Measurements from ENCODE around the gene LMO4. TPM values are rescaled to one million over a fixed set of nuclear protein-coding genes. Genes with fewer than 3 reads are reported as not detected.
A peak's percentile ranks its signal among the peaks of the same experiment; 100 is the strongest.

LMO4 gene
- total RNA-seq, 2 experiments from 2014 or later: 35.1 to 36.8 TPM

DNA sequence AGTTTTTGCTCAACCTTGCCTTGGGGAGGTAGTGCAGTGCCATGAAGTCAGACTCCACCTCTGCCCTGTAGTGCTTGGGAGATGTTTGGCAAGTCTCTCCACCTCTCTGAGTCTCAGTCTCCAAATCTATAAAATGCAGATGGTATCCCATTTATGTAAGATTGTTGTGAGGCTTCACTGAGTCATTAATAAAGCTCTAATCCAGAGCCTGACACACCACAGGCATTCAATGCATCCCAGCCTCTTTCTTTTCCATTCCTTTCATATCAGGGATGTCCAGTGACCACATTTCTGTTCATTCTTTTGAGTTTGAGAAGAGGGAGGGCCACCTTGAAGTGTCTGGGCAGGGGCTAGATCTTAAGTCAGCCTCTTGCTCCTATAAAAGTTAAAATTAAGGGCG is 37.6 kb upstream of the LMO4 start:
- DNase-seq: no peak
- H3K27me3 Mint-ChIP-seq: peaks cover 3% of the 10 kb centered on the region
- no peak for ATAC-seq
- no peaks in the 10 kb centered on the region for H3K4me1 Mint-ChIP-seq (ENCODE audit: low read depth)
- H3K36me3 Mint-ChIP-seq (ENCODE audit: low read depth): no peaks in the 10 kb centered on the region
- intact Hi-C loops (cut with micrococcal nuclease): no loop called here
- TF ChIP-seq, protein P1, sequence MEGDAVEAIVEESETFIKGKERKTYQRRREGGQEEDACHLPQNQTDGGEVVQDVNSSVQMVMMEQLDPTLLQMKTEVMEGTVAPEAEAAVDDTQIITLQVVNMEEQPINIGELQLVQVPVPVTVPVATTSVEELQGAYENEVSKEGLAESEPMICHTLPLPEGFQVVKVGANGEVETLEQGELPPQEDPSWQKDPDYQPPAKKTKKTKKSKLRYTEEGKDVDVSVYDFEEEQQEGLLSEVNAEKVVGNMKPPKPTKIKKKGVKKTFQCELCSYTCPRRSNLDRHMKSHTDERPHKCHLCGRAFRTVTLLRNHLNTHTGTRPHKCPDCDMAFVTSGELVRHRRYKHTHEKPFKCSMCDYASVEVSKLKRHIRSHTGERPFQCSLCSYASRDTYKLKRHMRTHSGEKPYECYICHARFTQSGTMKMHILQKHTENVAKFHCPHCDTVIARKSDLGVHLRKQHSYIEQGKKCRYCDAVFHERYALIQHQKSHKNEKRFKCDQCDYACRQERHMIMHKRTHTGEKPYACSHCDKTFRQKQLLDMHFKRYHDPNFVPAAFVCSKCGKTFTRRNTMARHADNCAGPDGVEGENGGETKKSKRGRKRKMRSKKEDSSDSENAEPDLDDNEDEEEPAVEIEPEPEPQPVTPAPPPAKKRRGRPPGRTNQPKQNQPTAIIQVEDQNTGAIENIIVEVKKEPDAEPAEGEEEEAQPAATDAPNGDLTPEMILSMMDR (IDR thresholded peaks at IDR 0.05): no peak
- H3K9me3 Mint-ChIP-seq: no peaks in the 10 kb centered on the region
- ChIA-PET POLR2A (no interaction called here), CTCF (interaction anchor here (3.4 to 5.3 kb wide), 2 partner anchors 8 to 662 kb away, joined by 16 to 46 read pairs; no protein-coding TSS in a partner anchor)
- no peak overlapping the region for H3K27ac Mint-ChIP-seq
- no peak overlapping the region for H3K4me3 Mint-ChIP-seq

DNA sequence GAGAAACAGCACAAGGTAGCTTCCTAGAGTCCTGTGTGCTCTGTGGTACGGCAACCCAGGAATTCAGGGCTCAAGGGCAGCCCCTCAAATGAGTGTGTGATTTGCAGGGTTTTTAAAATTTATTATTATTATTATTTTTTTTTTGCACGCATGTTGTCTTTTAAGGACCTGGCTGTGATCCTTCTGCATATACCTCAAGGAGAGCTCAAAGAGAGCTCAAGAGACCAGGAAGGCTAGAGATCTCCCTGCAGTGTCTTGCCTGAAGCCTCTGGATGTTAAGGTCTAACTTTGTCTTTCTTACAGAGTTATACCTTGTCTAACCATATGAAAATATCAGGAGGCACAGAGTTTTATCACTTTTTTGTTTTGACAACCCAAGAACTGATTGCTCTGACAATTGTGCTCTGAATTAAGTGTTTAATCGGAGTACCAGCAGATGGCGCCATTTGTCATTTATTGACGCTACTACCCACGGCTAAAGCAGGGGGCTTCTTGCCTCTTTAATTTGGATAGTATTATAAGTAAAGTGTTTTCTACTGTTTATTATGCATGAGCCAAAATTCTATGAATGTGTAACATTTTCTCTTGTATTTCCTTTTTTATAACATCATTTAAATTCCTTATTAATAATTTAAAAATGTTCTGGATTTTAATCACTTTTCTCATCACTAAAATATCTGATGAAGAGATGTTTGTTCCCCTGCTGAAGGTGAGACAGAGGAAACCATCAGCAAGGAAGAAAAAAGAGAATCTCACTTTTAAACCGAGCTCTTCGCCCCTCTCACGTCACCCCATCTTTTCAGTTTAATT is 35.8 kb upstream of the LMO4 start:
- no peak overlapping the region for H3K27ac Mint-ChIP-seq
- DNase-seq (peak; percentile 81), ATAC-seq (peak; percentile 64)
- TF ChIP-seq, protein P1 (IDR thresholded peaks at IDR 0.05): peak; percentile 81
- no peak overlapping the region for H3K4me3 Mint-ChIP-seq
- H3K27me3 Mint-ChIP-seq: peaks cover 3% of the 10 kb centered on the region
- H3K36me3 Mint-ChIP-seq (ENCODE audit: low read depth): no peaks in the 10 kb centered on the region
- intact Hi-C loops (cut with micrococcal nuclease): loop anchor here (1.0 kb wide), 1 partner anchor 660 kb away; no protein-coding TSS in a partner anchor
- H3K9me3 Mint-ChIP-seq: no peaks in the 10 kb centered on the region
- CTCF ChIA-PET: interaction anchor here (0.6 to 5.3 kb wide), 23 partner anchors 9 to 660 kb away, joined by 3 to 46 read pairs (median 3); no protein-coding TSS in a partner anchor
- no peaks in the 10 kb centered on the region for H3K4me1 Mint-ChIP-seq (ENCODE audit: low read depth)
- POLR2A ChIA-PET: no interaction called here

DNA sequence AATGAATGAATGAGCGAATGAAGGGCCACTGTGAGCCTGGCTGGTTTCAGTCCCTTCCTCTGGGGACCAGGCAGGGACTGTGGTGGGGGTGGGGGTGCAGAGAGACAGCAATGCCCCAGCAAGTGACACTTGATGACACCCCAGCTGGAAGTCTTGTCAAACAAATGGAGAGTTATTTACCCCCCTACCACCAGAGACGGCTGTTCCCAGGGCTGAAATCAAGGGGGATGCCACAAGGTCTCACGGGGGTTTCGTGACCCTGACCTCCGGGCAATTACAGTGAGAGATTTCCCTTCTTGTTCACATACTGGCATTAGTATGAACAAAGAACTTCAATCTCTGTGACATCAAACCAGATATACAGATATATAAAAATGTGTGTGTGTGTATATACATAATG is 34.0 kb upstream of the LMO4 start:
- no peaks in the 10 kb centered on the region for H3K36me3 Mint-ChIP-seq (ENCODE audit: low read depth)
- no peaks in the 10 kb centered on the region for H3K9me3 Mint-ChIP-seq
- TF ChIP-seq, protein P1 (IDR thresholded peaks at IDR 0.05): no peak
- DNase-seq (no peak), ATAC-seq (no peak)
- CTCF ChIA-PET: interaction anchor here (1.0 to 5.3 kb wide), 4 partner anchors 10 to 658 kb away, joined by 3 to 46 read pairs (median 10); no protein-coding TSS in a partner anchor
- H3K4me1 Mint-ChIP-seq (ENCODE audit: low read depth): no peaks in the 10 kb centered on the region
- intact Hi-C loops (cut with micrococcal nuclease): no loop called here
- H3K27ac Mint-ChIP-seq: no peak overlapping the region
- H3K27me3 Mint-ChIP-seq: peaks cover 3% of the 10 kb centered on the region
- no peak overlapping the region for H3K4me3 Mint-ChIP-seq
- POLR2A ChIA-PET: no interaction called here

DNA sequence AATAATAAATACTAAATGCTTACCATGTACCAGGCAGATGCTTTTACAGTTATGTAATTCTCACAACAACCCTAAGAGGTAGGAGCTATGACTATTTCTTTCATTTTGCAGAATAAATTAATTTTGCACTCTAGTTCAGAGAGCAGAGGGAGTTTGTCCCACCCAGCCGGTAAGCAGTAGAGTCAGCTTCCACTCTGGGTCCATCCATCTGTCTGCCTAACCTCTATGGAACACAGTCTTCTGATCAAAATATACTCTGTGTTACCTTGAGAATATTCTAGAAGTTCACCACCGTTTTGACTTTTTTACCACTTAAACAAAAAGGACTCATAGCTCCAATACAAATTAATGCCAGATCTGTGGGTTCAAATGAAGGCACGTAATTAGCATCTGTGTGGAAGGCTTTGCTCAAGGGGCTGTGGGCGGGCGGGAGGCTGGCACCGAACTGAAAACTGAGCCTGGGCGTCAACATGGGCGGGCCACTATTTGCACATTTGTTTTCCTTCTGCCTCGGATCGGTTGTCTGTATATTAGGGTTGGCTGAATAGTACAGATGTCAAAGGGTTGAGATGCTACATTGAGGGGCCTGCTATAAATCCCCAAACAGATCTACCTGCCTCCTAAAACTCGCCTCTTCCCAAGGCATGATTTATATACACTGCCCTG is 33.1 kb upstream of the LMO4 start:
- TF ChIP-seq, protein P1 (IDR thresholded peaks at IDR 0.05): no peak
- POLR2A ChIA-PET: no interaction called here
- CTCF ChIA-PET: interaction anchor here (1.0 to 5.3 kb wide), 3 partner anchors 11 to 657 kb away, joined by 3 to 46 read pairs (median 4); no protein-coding TSS in a partner anchor
- ATAC-seq (no peak), DNase-seq (no peak)
- no peaks in the 10 kb centered on the region for H3K36me3 Mint-ChIP-seq (ENCODE audit: low read depth)
- H3K4me1 Mint-ChIP-seq (ENCODE audit: low read depth): no peaks in the 10 kb centered on the region
- intact Hi-C loops (cut with micrococcal nuclease): no loop called here
- H3K27ac Mint-ChIP-seq: no peak overlapping the region
- no peaks in the 10 kb centered on the region for H3K9me3 Mint-ChIP-seq
- no peak overlapping the region for H3K4me3 Mint-ChIP-seq
- H3K27me3 Mint-ChIP-seq: peaks cover 2% of the 10 kb centered on the region

DNA sequence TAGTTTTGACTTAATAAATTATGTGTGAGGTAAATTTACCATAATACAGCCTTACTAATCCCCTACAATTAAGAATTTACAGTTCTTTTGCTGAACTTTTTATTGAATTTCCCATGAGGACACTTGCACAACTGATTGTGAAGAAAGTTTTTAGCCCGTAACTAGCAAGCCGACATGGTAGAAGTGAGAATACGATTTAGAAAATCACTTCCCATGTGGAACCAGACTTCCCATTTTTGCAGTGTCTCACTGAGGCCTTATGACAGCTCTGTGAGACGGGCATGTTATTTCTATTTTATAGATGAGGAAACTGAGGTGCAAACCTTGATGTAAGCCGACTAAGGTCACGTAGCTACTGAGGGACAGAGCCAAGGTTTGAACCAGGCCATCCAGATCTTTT is 32.5 kb upstream of the LMO4 start:
- Mint-ChIP-seq H3K4me3 (no peak overlapping the region), H3K9me3 (no peaks in the 10 kb centered on the region), H3K36me3 (ENCODE audit: low read depth) (no peaks in the 10 kb centered on the region), H3K4me1 (ENCODE audit: low read depth) (no peaks in the 10 kb centered on the region), H3K27ac (no peak overlapping the region), H3K27me3 (no peaks in the 10 kb centered on the region)
- no peak for DNase-seq
- TF ChIP-seq, protein P1 (IDR thresholded peaks at IDR 0.05): no peak
- CTCF ChIA-PET: no interaction called here
- ATAC-seq: no peak
- intact Hi-C loops (cut with micrococcal nuclease): no loop called here
- POLR2A ChIA-PET: no interaction called here

Measured in activated CD8-positive, alpha-beta T cell treated with anti-CD3 and anti-CD28 coated beads for 36 hours (primary cell).